Cardiac fibroblast (primary cell): ENCODE measurements around the gene KCNIP4.

Experiments
- DNase-seq, 2 donors: peaks; one replicate each; pipeline versions ENCODE4 v3.0.0 to v3.0.0-alpha.2; 2010; ENCODE audit warnings: low read depth in 2 of 2
- H3K4me3 ChIP-seq, 2 donors: replicated peaks in 1 of 2; 1 replicate in 1 of 2; 2 replicates in 1 of 2; pipeline ENCODE4 v1.5.1; 2011; ENCODE audit warnings: low read depth in 2 of 2, low read length in 2 of 2, mild to moderate bottlenecking in 2 of 2, moderate library complexity in 1 of 2
- CTCF ChIP-seq: IDR thresholded peaks from one replicate; pipeline ENCODE4 v1.5.1; 2011; ENCODE audit warnings: low read depth, mild to moderate bottlenecking, low read length, inconsistent platforms

The KCNIP4 gene

GRCh38 chr4:21113496-21114223 lies 834.9 kb downstream of the KCNIP4 start:
- peak; percentile 9 to 58 for DNase-seq
- TF ChIP-seq CTCF, result no peak
- H3K4me3 ChIP-seq, result no peak overlapping the region

- no peak overlapping the region for H3K4me3 ChIP-seq
- DNase-seq, result no peak
- TF ChIP-seq CTCF, result no peak
Measured at GRCh38 chr4:21102667-21103066, 845.9 kb downstream of the KCNIP4 start.

- no peak for DNase-seq
- H3K4me3 ChIP-seq, result no peak overlapping the region
- TF ChIP-seq CTCF, result no peak
Measured at GRCh38 chr4:21097865-21098264, 850.7 kb downstream of the KCNIP4 start.

- TF ChIP-seq CTCF, result no peak
- H3K4me3 ChIP-seq, result no peak overlapping the region
- no peak for DNase-seq
Measured at GRCh38 chr4:21097026-21097425, 851.5 kb downstream of the KCNIP4 start.

- DNase-seq, result no peak
- no peak for TF ChIP-seq CTCF
Measured at GRCh38 chr4:21092531-21092930, 856.0 kb downstream of the KCNIP4 start.

GRCh38 chr4:21090094-21090666 lies 858.4 kb downstream of the KCNIP4 start:
- TF ChIP-seq CTCF, result no peak
- no peak overlapping the region for H3K4me3 ChIP-seq
- no peak for DNase-seq

More at GRCh38 chr4:21092531-21092930, 856.0 kb downstream of the KCNIP4 start:
- no peak overlapping the region for H3K4me3 ChIP-seq
